ENCODE measurements around the gene OR51E2. TPM values are rescaled to one million over a fixed set of nuclear protein-coding genes. Genes with fewer than 3 reads are reported as not detected.
"Not testable (repeated sequence)": the region's sequence is repeated elsewhere in the genome, so short reads cannot be mapped to it uniquely, and the experiment has no call there.

The OR51E2 gene, protein sequence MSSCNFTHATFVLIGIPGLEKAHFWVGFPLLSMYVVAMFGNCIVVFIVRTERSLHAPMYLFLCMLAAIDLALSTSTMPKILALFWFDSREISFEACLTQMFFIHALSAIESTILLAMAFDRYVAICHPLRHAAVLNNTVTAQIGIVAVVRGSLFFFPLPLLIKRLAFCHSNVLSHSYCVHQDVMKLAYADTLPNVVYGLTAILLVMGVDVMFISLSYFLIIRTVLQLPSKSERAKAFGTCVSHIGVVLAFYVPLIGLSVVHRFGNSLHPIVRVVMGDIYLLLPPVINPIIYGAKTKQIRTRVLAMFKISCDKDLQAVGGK
- total RNA-seq = not detected in 2 replicates

DNA sequence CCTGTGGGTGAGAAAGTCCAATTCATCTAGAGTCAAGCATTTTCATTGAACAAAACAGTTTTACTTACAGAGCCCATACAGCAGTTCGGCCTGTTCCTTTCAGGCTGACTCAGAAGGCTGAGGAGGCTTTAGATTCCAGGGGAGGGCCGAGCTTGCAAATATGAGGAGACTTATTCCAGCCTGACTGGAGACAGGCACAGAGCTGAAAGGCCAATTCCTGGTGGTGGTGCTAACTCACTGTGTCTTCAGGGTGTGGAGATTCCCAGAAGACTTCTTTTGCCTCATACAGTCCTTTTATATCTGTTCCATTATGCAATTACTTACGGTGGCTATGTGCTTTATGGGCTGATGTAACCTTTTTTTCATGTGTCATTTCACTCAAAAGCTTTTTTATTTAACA lies at the start of gene OR51E2:
OR51E2 (minus strand) TSS at position 269 of the 400 bp plus-strand sequence. CDS start 15,142 bp downstream, outside the sequence.
- intact Hi-C loops (cut with micrococcal nuclease) = no loop called here

DNA sequence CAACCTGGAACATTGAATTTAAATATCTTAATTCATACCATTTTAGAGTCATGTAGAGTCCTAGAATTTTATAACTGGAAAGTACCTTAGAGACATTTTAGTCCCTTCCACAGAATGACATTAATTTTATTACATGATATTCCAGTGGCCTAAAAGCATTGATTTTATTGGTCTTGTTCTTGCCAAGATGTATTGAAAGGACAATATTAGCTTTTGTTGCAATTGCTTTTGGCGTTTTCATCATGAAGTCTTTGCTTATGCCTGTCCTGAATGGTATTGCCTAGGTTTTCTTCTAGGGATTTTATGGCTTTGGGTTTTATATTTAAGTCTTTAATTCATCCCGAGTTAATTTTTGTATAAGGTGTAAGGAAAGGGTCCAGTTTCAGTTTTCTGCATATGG lies 43.1 kb upstream of the OR51E2 start:
- intact Hi-C loops (cut with micrococcal nuclease) = no loop called here

DNA sequence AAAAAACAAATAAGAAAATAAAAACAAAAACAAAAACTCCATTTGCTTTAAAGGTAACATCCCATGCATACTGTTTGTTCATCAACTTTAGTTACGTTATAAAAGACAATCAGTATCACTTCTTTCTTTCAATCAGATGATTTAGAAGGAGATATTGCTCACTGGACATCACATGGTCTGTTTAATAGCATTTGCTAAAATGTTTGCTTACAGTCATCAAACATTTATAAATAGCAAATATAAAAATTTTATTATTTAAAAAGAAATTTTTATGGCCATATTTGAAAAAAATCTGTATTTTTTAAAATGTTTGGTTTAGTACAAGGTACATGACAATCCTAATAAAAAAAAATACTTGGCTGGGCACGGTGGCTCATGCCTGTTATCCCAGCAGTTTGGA lies 29.5 kb upstream of the OR51E2 start:
- intact Hi-C loops (cut with micrococcal nuclease) = no loop called here

DNA sequence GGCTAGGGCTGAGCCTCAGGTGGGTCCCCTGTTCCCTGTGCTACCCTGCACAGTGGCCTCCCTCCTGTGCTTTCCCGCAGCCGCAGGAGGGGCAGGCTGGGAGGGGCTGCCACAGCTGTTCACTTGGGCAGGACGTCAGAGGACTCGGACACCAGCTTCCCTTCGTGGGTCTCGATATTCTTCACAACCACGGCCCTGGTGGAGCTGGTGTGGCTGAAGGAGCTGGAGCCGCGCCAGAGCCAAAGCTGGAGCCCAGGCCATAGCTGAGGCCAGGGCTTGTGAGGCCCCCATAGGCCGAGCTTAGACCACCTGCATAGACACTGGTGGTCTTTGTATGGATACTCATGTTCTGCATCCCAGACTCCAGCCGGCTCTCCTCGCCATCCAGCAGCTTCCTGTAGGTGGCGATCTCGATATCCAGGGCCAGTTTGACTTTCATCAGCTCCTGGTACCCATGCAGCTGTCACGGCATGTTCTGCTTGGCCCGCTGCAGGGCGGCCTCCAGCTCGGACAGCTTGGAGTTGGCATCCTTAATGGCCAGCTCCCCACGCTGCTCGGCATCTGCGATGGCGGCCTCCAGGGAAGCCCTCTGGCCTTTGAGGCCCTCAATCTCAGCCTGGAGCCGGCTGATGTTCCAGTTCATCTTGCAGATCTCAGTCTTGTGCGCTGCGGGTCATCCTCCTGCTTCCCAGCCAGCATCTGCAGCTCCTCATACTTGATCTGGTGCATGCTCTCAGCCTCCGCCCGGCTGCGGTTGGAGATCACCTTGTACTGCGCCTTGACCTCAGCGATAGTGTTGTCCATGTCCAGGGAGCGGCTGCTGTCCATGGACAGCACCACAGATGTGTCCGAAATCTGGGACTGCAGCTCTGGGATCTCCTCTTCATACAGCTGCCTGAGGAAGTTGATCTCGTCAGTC lies 25.2 kb upstream of the OR51E2 start:
- intact Hi-C loops (cut with micrococcal nuclease) = not testable (repeated sequence)

DNA sequence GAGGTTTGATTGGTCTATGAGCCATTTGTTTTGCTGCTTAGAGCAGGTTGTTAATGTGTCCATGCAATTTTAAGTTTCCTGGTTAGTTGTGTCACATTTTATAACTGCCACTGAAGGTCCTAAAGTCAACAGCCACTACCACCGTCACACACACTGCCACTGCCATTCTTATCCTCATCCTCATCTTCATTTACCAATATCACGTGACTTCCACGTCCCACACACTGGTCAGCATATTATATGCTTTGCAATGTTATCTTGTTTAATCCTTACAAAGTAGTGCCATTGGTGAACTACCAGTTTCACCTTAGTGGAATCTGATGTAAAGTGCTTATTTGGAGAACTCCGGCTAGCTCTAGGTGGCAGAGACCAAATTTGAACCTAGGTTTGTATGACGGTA lies 16.6 kb upstream of the OR51E2 start:
- intact Hi-C loops (cut with micrococcal nuclease) = no loop called here

DNA sequence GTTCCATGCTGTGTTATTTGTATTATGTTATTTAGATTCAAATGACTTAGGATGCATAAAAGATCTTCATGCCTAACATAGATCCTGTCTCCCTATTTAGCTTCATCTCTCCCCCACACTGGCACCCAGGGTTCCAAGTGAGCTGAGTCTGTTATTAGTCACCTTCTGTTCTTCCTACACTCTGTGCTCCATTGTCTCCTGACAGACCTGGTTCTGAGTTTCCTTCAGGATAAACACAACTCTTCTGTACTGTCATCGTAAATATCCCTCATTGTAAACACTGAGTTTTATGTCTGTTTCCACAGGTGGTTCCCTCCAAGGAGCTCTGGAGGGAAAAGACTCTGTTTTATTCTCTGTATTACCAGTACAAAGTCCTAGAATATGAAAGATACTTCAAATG lies 15.6 kb upstream of the OR51E2 start:
- intact Hi-C loops (cut with micrococcal nuclease) = no loop called here

DNA sequence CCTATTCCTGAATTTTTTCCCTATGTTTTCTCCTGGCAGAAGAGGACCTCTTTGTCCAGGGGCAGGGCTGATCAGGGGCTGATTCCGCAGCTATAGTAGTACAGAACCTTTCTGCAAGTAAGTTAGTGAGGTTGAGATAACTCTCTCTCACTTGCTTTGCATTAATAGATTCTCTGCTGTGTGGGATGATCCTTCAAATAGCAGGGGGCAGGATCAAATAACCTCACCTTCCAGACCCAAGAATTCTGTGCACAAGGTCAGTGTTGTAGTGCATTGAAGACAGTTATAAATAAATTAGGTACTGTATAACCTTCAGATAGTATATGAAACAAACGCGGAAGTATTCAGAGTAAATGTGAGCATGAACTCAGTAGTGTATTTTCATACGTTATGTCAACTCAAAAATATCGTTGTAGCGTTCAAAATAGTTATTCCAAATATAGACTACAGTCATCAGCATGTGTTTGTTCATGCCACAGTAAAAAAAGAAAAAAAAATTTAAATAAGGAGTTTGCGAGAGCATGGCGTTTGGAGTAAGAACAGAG lies 7.2 kb upstream of the OR51E2 start:
- intact Hi-C loops (cut with micrococcal nuclease) = no loop called here

DNA sequence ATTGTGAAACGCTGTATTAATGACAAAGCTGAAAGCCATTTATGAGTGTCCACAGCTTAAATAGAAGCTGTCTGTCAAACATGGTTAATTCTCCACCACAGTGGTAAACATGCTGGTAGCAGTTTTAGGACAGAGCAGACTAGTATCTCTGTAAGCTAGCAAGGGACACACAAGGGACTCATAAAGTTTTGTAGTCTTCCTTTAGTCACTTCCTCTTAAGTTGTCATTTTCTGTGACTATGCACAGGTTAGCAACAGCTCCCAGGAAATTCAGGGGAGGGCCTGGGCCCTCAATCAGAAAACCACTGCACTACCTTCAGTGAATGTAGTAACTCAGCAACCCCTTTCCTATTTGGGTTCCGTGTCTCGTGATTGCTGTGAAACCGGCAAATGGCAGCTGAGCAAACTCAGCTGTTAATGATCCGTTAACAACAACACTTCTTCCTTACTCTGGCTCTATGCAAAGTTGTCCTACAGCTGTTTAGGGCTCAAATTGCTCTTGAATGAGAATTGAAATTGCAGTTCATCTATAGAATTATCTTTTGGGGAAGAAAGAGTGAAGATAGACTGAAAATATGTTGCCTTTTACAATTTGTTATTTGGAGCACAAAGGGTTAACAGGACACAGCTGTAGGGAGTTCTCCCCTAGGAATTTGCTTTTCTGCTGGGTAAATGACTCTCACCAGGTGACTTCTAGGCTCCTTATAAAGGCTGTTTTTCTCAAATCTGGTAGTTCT lies 6.6 kb upstream of the OR51E2 start, which contains the start of gene MMP26:
MMP26 (plus strand) TSS at position 731 of the 736 bp plus-strand sequence.
- intact Hi-C loops (cut with micrococcal nuclease) = no loop called here

DNA sequence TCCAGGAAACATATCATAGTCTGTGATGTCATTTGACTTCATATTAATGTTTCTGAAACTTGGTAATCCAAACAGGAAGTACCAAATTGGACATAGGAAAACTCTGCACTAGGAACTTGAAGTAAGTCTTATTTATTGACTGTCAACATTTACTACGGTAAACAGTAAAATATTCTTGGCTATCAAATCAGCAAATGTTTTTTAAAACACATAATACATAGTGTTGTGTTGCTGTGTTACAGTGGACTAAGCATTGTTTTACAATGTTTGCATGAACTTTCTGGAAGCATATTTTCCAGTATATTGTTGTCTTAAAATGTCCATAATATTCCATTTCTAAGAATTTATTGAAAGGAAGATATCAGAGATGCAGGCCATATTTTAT lies 2.8 kb upstream of the OR51E2 start:
- intact Hi-C loops (cut with micrococcal nuclease) = no loop called here

DNA sequence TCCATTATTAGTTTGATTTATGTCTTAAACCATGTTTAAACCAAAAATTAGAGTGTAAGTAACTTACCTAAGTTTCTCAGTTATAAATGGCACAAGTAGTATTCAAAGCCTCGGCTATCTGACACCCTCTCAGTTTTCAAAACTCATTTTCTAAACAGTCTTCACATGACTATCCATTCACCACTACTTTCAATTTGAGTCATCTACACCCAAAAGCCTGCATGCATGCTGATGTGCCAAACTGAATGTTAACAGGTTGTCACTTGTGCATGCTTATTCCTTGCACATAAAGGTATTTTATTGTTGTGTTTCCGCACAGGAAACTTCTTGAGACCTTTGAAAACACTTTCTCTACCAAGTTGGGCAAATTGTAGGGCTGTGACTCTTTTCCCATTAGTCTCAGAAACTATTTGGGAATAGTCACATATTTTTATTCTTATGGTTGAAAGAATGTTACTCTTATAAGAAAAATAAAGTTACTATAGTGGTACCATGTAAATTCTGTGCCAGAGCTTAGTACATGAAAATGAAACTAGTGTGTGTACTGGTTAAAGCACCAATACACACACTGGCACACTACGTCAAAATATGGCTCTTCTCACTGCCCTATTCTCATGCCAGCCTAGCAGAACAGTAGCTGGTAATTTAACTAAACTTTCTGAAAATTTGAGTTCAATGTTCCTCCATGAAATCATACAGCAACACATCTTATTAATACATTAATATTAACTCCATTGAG lies 2.2 kb upstream of the OR51E2 start:
- intact Hi-C loops (cut with micrococcal nuclease) = no loop called here

DNA sequence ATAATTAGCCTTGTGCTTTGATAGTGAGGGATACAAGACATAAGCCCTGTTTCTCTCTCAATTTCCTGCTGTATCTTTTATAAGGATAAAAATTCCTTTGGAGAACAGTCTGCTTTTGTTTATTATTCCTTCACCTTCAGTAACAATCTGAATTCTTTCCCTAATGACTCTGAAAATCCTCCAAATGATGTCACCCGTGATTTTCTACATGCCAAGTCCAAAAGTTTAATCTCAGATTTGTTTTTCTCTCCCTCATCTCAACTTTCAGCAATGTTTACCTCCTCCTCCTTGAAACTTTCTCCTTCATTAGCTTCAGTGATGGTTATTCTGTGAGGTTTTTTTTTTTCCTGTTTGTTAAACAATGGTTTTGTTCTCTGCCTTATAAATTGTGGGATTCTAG lies 2.2 kb downstream of the OR51E2 start:
- intact Hi-C loops (cut with micrococcal nuclease) = no loop called here

DNA sequence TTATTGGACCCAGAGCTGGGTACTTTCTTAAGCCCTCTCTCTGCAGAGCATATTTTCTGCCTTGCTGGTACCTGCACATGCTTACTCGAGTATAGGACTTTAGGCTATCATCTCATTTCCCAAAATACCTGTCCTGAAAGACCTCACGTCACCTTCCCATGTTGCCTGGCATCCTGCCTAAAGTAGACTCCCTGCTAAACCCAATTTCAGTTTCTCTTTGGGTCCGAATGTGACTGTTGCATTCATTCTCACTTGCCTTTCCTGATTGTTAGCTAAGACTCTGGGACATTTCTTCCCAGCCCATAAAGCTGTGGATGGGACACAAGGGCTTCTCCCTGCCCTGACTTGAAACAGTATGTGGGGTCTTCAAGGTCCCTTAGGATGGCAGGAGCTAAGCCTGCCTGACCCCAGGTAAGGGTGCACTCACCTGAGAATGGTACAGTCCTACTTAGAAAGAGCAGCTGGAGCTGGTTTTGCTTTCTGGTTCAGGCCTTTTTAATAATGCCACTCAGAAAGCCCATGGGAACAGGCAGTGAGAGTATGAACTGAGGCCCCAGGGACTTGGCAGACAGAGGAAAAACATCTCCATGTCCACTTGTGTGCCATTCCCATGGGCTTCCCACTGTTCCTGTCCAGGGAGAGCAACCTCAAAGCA lies 12.9 kb downstream of the OR51E2 start:
- intact Hi-C loops (cut with micrococcal nuclease) = no loop called here

DNA sequence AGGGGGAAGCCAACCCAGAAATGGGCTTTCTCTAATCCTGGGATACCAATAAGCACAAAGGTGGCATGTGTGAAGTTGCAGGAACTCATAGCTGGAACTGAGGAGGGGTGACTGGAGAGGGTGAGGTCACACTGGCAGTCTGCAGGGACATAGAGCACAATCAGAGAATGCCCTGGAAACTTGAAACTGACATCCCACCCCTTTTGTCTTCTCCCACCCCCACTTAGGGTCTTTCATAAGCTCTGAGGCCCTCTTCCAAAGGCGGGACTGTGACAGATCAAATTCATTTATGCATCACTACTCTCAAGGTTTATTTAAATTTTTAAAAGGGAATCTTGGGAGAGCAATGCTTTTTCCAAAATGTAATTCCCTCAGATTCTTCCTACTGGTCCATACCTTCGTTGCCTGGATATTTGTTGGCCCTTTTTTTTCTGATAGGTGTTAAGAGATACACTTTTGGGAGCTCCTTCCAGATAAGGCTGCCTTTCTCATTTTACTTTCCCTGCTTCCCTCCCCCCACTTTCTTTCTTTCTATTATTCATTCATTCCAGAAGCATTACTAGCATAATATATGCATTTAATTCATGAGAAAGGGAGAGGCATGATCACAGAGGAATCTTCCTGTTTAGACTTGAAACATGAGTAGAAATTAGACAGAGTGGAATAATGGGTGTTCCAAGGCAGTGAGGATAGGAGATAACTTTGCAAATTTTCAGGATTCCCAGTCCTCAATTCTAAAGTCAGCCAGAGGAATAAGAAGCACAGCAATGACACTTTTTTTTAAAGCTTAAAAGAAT lies 14.8 kb downstream of the OR51E2 start:
- intact Hi-C loops (cut with micrococcal nuclease) = no loop called here

DNA sequence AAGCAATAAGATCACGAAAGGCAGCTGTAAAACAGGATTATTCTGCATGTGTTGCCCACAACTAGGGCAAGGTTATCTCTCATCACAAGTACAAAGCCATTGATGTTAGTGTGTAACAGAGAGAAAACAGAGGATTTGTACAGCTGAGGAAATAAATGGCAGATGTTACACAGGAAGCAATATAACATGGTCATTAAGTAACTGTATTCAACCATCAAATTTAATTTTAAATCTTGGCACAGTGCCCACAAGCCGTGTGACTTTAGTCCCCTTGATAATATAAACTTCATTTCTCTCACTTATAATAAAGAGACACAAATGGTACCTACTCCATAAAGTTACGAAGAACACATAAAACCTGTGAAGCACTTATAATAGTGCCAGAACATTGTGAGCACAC lies 17.3 kb downstream of the OR51E2 start:
- intact Hi-C loops (cut with micrococcal nuclease) = no loop called here

DNA sequence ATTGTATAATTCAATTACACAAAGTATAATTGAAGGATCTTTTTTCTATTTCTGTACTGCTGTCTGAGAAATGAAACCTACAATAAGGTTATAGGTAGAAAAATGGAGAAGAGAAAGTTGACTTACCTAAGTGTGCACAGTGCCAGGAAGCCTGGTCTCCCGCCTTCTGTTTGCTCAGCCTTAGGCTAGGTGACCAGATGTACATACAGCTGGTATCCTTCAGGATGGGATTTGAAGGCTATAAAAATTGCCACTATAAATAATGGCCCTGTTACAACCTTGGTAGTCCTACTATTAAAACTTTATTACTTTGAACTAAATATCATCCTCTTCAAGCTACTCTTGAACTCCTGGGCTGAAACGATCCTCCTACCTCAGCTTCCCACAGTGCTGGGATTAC lies 19.7 kb downstream of the OR51E2 start:
- intact Hi-C loops (cut with micrococcal nuclease) = no loop called here

DNA sequence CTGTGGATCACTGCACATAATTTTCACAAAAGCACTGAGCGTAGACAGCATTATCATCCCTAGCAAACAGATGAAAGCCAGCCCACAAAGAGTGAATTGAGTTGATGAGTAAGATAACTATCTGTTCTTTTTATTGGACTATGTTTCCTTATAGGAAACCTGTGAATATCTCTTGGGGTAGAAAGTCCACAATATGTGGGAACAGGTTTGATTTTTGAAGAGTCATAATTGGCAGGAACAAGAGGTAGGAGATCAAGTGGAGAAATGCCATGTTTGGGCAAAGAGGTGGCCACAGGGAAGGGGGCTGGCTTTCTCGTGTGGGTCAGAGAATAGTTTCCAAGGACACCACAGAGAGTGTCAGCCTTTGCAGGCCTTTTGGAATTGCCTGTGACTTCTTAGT lies 23.9 kb downstream of the OR51E2 start:
- intact Hi-C loops (cut with micrococcal nuclease) = no loop called here

DNA sequence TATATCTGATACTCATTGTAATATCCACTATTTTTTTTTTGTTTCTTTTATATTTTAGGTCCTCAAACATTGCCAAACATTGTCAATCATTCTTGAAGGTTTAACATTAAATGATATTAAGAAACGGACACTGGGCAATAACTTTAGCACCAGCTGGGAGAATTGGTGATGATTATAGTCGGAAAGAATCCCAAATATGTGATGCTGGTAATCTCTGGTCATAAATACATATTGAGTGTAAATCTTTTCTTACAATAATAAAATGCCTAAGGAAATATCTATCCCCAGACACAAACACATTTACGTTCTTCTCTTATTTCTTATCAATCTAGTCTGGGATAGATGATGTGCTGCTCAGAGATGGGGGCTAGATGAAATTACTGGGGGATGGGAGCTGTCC lies 25.2 kb downstream of the OR51E2 start:
- intact Hi-C loops (cut with micrococcal nuclease) = no loop called here

DNA sequence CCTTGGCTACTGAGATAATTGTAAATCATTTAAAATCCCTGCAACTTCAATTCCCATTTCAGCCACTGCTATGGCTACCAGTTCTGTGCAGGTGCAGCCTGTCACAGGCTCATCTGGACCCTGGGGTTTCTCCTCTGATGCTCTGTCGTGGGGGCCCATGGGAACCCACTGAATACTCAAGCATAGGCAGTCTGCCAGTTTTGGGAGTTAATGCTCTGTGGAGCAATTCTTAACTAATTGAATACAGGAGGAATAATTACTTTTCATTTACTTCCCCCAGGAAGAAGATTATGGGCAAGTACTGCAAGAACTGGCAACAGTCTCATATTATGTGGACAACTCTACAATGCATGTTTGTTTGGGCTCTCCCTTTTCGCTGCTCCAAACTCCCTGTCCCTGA lies 25.9 kb downstream of the OR51E2 start:
- intact Hi-C loops (cut with micrococcal nuclease) = no loop called here

DNA sequence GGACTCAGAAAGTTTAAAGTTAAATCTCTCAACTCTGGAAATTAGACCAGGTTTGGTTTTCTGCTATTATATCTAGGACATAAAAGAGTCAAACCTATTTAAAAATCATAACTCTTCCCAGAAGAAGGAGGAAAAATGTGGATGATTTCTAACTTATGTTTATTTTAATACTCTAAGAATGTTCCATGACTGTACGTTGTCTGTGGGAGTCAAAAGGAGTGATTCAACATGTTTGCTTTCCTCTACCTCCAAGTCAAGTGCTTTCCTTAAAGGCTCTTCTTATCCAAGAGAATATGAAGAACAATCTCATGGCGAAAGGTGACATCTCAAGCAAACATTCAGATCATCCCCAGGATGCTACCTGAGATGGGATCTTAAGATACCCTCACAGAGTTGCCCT lies 32.2 kb downstream of the OR51E2 start:
- intact Hi-C loops (cut with micrococcal nuclease) = no loop called here

DNA sequence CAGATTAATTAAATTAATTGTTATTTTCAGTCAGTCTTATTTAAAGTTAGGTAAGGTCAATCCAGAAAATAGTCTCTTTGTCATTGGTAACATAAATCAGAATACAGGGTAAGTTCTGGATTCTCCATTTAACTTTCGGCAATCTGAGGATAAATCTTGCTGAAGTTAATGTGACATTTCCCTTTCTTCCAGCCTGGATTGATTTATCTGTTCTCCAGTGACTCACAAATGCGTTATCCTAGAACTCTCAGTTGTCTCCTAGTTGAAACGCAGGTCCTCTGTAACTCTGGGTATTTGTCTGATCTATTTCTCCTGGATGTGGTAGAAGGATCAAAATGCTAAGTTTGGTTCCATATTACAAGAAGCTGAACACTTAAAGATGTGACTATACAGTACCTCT lies 32.9 kb downstream of the OR51E2 start:
- intact Hi-C loops (cut with micrococcal nuclease) = no loop called here

Measured in T-helper 1 cell treated with Interleukin-12 subunit alpha and Interleukin-12 subunit beta and Interleukin-4 antibody, amounts not matched to agents 30 ng/mL and 1 ng/mL, for 36 hours (primary cell).